Heart left ventricle (tissue), 13 donors: ENCODE results near the gene VIL1.

ENCODE experiments used
- CTCF ChIP-seq, 12 donors: fragments of 200-600 bp; sonication (generic) in 4 of 12; IDR thresholded peaks; one replicate each; pipeline versions ENCODE4 v1.5.0 to v1.8.0; 2018 to 2022; ENCODE audit warnings: antibody characterized with exemption in 12 of 12, mild to moderate bottlenecking in 5 of 12
- POLR2A ChIP-seq, 2 donors: fragments of 450-650 bp; IDR thresholded peaks; one replicate each; pipeline ENCODE4 v1.6.1; 2017; ENCODE audit warnings: antibody characterized with exemption in 2 of 2, mild to moderate bottlenecking in 2 of 2, moderate library complexity in 2 of 2
- donor health status: ischemic (EF 13 %, LVEDD 7.1; RV severe dilation, severe dysfunction).
- donor health status: DM: no; HTN: yes; CAD: no.
- donor health status: DM: no; HTN: no; CAD: no.
- donor health status: ischemic (EF 25% LVEDD 6.9; RV normal size, moderate dysfunction).
- donor health status: ischemic (EF 25% LVEDD 5.7; RV mildly dilated, moderate dysfunction).
- donor health status: ischemic (EF 35%, LVEDD 5.7; RV mildly dilated, moderate dysfunction).
- donor health status: nonischemic (EF 11% LVEDD 7.7; RV severe dilation, severe dysfunction).
- donor health status: DM: yes; HTN: yes; CAD: no.
- donor health status: PGD.
- donor health status: ischemic (EF 29% LVEDD 5.4; RV normal size, mild dysfunction).
- donor health status: nonischemic (EF 23%, LVEDD 6.1; RV moderate dilation, normal function).

- TF ChIP-seq POLR2A (IDR thresholded peaks at IDR 0.05) (no peak), CTCF (IDR thresholded peaks at IDR 0.05) (no peak)
Measured at GRCh38 chr2:218446547-218446946, 27.6 kb downstream of the VIL1 start.
